IPS-20b (cell line): ENCODE measurements around the gene KRTAP10-8.
"Not testable (repeated sequence)": the region's sequence is repeated elsewhere in the genome, so short reads cannot be mapped to it uniquely, and the experiment has no call there.

Source experiments
- H3K27ac ChIP-seq: one replicate; pipeline ENCODE4 v1.5.1; 2013; ENCODE audit warnings: low read length
- H3K27me3 ChIP-seq: 2 replicates; pipeline ENCODE4 v1.6.1; 2013; ENCODE audit warnings: mild to moderate bottlenecking, low read length, inconsistent platforms; ENCODE audit not compliant: insufficient read depth
- H3K36me3 ChIP-seq: 2 replicates; pipeline ENCODE4 v1.6.1; 2013; ENCODE audit warnings: low read depth, mild to moderate bottlenecking, inconsistent platforms, low read length, moderate library complexity; ENCODE audit not compliant: insufficient read depth
- H3K4me1 ChIP-seq: 2 replicates; pipeline ENCODE4 v1.6.1; 2013; ENCODE audit warnings: mild to moderate bottlenecking, control low read depth, inconsistent platforms, low read length, moderate library complexity; ENCODE audit not compliant: insufficient read depth
- H3K4me3 ChIP-seq: 2 replicates; pipeline ENCODE4 v1.5.1; 2013; ENCODE audit warnings: mild to moderate bottlenecking, low read length, inconsistent platforms
- H3K9ac ChIP-seq: 2 replicates; pipeline ENCODE4 v1.6.1; 2013; ENCODE audit warnings: low read depth, mild to moderate bottlenecking, inconsistent platforms, low read length, moderate library complexity
- H3K9me3 ChIP-seq: 2 replicates; pipeline ENCODE4 v1.6.1; 2013; ENCODE audit warnings: mild to moderate bottlenecking, low read depth, low read length, inconsistent platforms; ENCODE audit not compliant: insufficient read depth

Gene KRTAP10-8

GRCh38 chr21:44603109-44603875, 8.6 kb upstream of the KRTAP10-8 start:
- Histone ChIP-seq H3K9me3 (peaks cover 4% of the 10 kb centered on the region; the same call in 1 of the 2 replicates), H3K36me3 (no peaks in the 10 kb centered on the region), H3K9ac (no peak overlapping the region), H3K27me3 (no peaks in the 10 kb centered on the region), H3K27ac (no peak overlapping the region), H3K4me1 (peaks cover 4% of the 10 kb centered on the region; the same call in 1 of the 2 replicates), H3K4me3 (no peak overlapping the region)

- H3K36me3 ChIP-seq, result no peaks in the 10 kb centered on the region
- H3K27ac ChIP-seq, result no peak overlapping the region
- peaks cover 4% of the 10 kb centered on the region; the same call in 1 of the 2 replicates for H3K9me3 ChIP-seq
- H3K27me3 ChIP-seq, result no peaks in the 10 kb centered on the region
- no peaks in the 10 kb centered on the region for H3K4me1 ChIP-seq
- no peak overlapping the region for H3K4me3 ChIP-seq
- no peak overlapping the region for H3K9ac ChIP-seq
Observed at GRCh38 chr21:44603911-44604310, 8.0 kb upstream of the KRTAP10-8 start.

GRCh38 chr21:44606495-44606894, 5.4 kb upstream of the KRTAP10-8 start:
- H3K4me1 ChIP-seq, result no peaks in the 10 kb centered on the region
- peaks cover 18% of the 10 kb centered on the region for H3K9me3 ChIP-seq
- H3K36me3 ChIP-seq, result no peaks in the 10 kb centered on the region
- no peaks in the 10 kb centered on the region for H3K27me3 ChIP-seq
- no peak overlapping the region for H3K27ac ChIP-seq
- H3K4me3 ChIP-seq, result no peak overlapping the region
- H3K9ac ChIP-seq, result no peak overlapping the region

DNA sequence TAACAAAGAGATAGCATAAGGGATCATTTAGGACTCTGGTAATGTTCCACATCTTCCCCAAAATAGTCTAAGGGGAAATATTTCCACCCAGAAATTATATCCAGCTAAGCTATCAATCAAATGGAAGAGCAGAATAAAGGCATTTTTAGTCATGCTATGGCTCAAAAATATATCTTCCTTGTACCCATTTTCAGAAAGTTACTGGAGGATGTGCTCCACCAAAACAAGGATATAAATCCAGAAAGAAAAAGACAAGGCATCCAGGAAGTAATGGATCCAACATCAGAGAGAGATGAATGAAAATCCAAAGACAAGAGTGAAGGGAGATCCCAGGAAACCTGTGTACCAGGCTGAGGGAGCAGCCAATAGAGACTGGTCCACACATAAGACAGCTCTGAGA, 2.7 kb upstream of the KRTAP10-8 start:
- Histone ChIP-seq H3K27me3 (no peaks in the 10 kb centered on the region), H3K4me1 (no peaks in the 10 kb centered on the region), H3K36me3 (no peaks in the 10 kb centered on the region), H3K9me3 (peaks cover 22% of the 10 kb centered on the region), H3K9ac (no peak overlapping the region), H3K4me3 (no peak overlapping the region), H3K27ac (no peak overlapping the region)

DNA sequence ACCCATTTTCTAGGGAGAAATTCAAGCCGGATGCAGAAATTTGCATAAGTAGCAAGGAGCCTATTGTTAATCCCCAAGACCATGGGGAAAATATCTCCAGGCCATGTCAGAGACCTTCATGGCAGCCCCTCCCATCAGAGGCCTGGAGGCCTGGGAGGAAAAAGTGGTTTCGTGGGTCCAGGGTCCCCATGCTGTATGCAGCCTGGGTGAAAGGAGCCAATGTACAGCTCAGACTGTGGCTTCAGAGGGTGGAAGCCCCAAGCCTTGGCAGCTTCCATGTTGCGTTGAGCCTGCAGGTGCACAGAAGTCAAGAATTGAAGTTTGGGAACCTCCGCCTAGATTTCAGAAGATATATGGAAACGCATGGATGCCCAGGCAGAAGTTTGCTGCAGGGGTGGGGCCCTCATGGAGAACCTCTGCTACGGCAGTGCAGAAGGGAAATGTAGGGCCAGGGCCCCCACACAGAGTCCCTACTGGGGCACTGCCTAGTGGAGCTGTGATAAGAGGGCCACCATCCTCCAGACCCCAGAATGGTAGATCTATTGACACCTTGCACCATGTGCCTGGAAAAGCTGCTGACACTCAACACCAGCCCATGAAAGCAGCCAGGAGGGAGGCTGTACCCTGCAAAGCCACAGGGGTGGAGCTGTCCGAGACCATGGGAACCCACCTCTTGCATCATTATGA, 1.6 kb upstream of the KRTAP10-8 start:
- H3K4me1 ChIP-seq, H3K27me3 ChIP-seq, H3K27ac ChIP-seq, H3K9ac ChIP-seq, H3K36me3 ChIP-seq, H3K4me3 ChIP-seq: not testable (repeated sequence)
- peaks cover 18% of the 10 kb centered on the region for H3K9me3 ChIP-seq

DNA sequence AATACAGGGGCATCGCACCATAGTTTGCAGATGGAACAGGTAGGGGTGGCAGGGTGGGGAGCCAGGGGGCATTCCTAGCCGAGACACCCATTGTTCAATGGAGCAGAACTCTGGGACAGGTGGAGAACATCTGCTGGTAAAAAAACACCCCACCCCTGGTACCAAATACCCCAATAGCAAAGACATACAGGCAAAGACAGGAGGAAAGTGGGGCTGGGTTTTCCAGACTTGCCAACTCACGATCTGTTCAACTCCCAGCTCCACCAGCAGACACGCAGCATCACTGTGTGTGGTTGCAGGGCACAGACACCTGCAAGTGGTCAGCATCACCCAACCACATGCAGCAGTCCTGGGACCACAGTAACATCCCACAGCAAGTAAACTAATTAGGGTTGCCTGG, 328 bp upstream of the KRTAP10-8 start:
- Histone ChIP-seq H3K27ac (no peak overlapping the region), H3K27me3 (no peaks in the 10 kb centered on the region), H3K4me3 (no peak overlapping the region), H3K36me3 (no peaks in the 10 kb centered on the region), H3K4me1 (no peaks in the 10 kb centered on the region), H3K9me3 (peaks cover 18% of the 10 kb centered on the region), H3K9ac (no peak overlapping the region)

GRCh38 chr21:44612669-44613229, 870 bp downstream of the KRTAP10-8 start:
- Histone ChIP-seq H3K9ac (no peak overlapping the region), H3K9me3 (peaks cover 18% of the 10 kb centered on the region), H3K27me3 (no peaks in the 10 kb centered on the region), H3K36me3 (no peaks in the 10 kb centered on the region), H3K27ac (no peak overlapping the region), H3K4me3 (no peak overlapping the region), H3K4me1 (no peaks in the 10 kb centered on the region)

DNA sequence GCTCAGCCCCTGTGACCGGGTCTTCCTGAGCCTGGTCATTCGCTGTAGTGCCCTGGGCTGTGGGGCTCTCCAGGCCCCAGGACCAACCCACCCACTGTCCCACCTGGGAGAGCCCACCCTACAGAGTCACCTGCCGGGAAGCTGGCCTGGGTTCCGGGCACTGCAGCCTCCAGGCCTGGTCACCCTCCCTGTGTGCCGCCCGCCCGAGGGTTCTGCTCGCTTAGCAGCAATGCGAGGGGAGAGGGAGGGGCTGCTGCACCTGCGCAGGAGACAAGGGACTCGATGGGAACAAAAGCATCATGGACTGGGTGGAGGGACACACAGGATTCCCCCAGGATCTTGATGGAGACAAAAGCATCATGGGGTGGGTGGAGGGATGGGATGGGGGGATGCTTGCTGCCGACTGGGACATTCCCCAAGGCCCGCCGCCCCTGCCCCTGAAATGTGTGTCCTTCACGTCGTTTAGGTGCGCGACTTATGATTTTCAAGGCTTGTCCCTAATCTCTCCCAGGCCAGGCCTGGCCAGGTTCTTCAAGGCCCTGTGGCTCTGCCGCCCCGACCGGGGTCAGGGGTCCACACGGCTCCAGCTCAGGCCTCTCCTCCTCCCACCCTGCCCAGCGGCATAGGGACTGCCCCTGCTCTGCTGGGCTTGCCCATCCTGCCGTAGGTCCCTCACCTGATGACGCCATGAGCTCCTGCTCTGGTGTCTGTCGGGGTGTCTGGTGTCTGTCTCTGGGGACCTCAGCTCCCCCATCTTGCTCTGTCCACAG, 1.7 kb downstream of the KRTAP10-8 start:
- H3K27ac ChIP-seq, result no peak overlapping the region

GRCh38 chr21:44614161-44614631, 2.3 kb downstream of the KRTAP10-8 start:
- no peaks in the 10 kb centered on the region for H3K4me1 ChIP-seq
- H3K9ac ChIP-seq, result no peak overlapping the region
- H3K27me3 ChIP-seq, result no peaks in the 10 kb centered on the region
- H3K4me3 ChIP-seq, result no peak overlapping the region
- H3K27ac ChIP-seq, result no peak overlapping the region
- peaks cover 20% of the 10 kb centered on the region for H3K9me3 ChIP-seq
- no peaks in the 10 kb centered on the region for H3K36me3 ChIP-seq

More for the DNA sequence above, 1.7 kb downstream of the KRTAP10-8 start:
- Histone ChIP-seq H3K36me3 (no peaks in the 10 kb centered on the region), H3K9me3 (peaks cover 18% of the 10 kb centered on the region), H3K9ac (no peak overlapping the region), H3K27me3 (no peaks in the 10 kb centered on the region), H3K4me3 (no peak overlapping the region), H3K4me1 (no peaks in the 10 kb centered on the region)

DNA sequence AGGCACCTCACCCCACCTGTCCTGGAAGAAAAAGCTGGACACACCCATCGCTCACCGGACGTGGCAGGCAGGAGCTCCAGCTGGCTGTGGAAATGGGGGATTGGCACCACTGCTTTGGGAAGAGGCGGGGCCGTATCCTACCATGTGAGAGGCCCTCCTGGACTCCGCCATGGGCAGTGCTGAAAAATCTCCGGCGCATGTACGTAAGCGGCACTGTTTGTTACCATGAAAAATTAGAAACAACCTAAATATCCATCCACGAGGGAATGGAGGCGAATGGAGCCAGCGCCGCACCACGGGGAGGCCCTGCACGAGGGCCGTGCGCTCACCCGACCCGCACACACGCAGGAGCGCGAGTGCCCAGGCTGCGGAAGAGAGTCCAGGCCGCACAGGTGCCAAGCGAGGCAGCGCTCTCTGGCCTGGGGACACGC, 3.1 kb downstream of the KRTAP10-8 start:
- H3K27ac ChIP-seq, result no peak overlapping the region
- H3K4me1 ChIP-seq, result no peaks in the 10 kb centered on the region
- H3K9ac ChIP-seq, result no peak overlapping the region
- H3K36me3 ChIP-seq, result no peaks in the 10 kb centered on the region
- no peaks in the 10 kb centered on the region for H3K27me3 ChIP-seq
- peaks cover 24% of the 10 kb centered on the region for H3K9me3 ChIP-seq
- no peak overlapping the region for H3K4me3 ChIP-seq

- H3K9ac ChIP-seq, result no peak overlapping the region
- no peak overlapping the region for H3K4me3 ChIP-seq
- peaks cover 26% of the 10 kb centered on the region for H3K9me3 ChIP-seq
- H3K4me1 ChIP-seq, result no peaks in the 10 kb centered on the region
- no peaks in the 10 kb centered on the region for H3K27me3 ChIP-seq
- H3K27ac ChIP-seq, result no peak overlapping the region
- H3K36me3 ChIP-seq, result no peaks in the 10 kb centered on the region
Observed at GRCh38 chr21:44615466-44615865, 3.6 kb downstream of the KRTAP10-8 start.
